ES-I3 (cell line): ENCODE results near the gene HLA-B.
"Not testable (repeated sequence)": the region's sequence is repeated elsewhere in the genome, so short reads cannot be mapped to it uniquely, and the experiment has no call there.

ENCODE experiments used
- H3K36me3 ChIP-seq: 2 replicates; pipeline ENCODE4 v1.6.1; 2013; ENCODE audit warnings: mild to moderate bottlenecking, low read length, control low read depth, moderate library complexity; ENCODE audit not compliant: insufficient read depth
- H3K4me1 ChIP-seq: 2 replicates; pipeline ENCODE4 v1.6.1; 2013; ENCODE audit warnings: mild to moderate bottlenecking, control low read depth, low read length; ENCODE audit not compliant: insufficient read depth
- H3K9ac ChIP-seq: 2 replicates; pipeline ENCODE4 v1.6.1; 2013; ENCODE audit warnings: low read depth, mild to moderate bottlenecking, low read length, moderate library complexity
- H3K9me3 ChIP-seq: 2 replicates; pipeline ENCODE4 v1.6.1; 2013; ENCODE audit warnings: mild to moderate bottlenecking, low read length, moderate library complexity; ENCODE audit not compliant: control insufficient read depth, insufficient read depth

The HLA-B gene

GRCh38 chr6:31356946-31357466 is at the start of gene HLA-B:
Gene HLA-B, minus strand, starts transcription at chr6:31357179. Its CDS starts 21 bp downstream, at chr6:31357158.
- H3K9me3 ChIP-seq: no peaks in the 10 kb centered on the region
- no peaks in the 10 kb centered on the region for H3K36me3 ChIP-seq
- peak within 1 kb of the TSS; percentile 74 for H3K9ac ChIP-seq
- H3K4me1 ChIP-seq: no peaks in the 10 kb centered on the region

- Histone ChIP-seq H3K9me3 (no peaks in the 10 kb centered on the region), H3K4me1 (peaks cover 11% of the 10 kb centered on the region), H3K9ac (no peak overlapping the region), H3K36me3 (no peaks in the 10 kb centered on the region)
These were observed 49.0 kb upstream of the HLA-B start for GRCh38 chr6:31405996-31406395.

GRCh38 chr6:31404061-31404364 is 47.0 kb upstream of the HLA-B start:
- Histone ChIP-seq H3K9ac (peak overlapping the region; percentile 81), H3K4me1 (peaks cover 11% of the 10 kb centered on the region)
- H3K36me3 ChIP-seq, H3K9me3 ChIP-seq: not testable (repeated sequence)

- peak within 1 kb of the TSS; percentile 81 for H3K9ac ChIP-seq
- H3K36me3 ChIP-seq: no peaks in the 10 kb centered on the region
- H3K4me1 ChIP-seq: peaks cover 11% of the 10 kb centered on the region
- no peaks in the 10 kb centered on the region for H3K9me3 ChIP-seq
These were observed 46.5 kb upstream of the HLA-B start, which contains the start of gene MICA for GRCh38 chr6:31403283-31404060. Gene MICA, plus strand, starts transcription at chr6:31403595. Its CDS starts 38 bp downstream, at chr6:31403633.

GRCh38 chr6:31402324-31403282 is 45.6 kb upstream of the HLA-B start:
- Histone ChIP-seq H3K4me1 (peaks cover 11% of the 10 kb centered on the region), H3K9ac (peak overlapping the region; percentile 81)

GRCh38 chr6:31401403-31401802 is 44.4 kb upstream of the HLA-B start:
- H3K36me3 ChIP-seq: no peaks in the 10 kb centered on the region
- H3K9ac ChIP-seq: peak overlapping the region; percentile 87; the same call in 1 of the 2 replicates
- peaks cover 11% of the 10 kb centered on the region for H3K4me1 ChIP-seq
- no peaks in the 10 kb centered on the region for H3K9me3 ChIP-seq

More at GRCh38 chr6:31402324-31403282, 45.6 kb upstream of the HLA-B start:
- Histone ChIP-seq H3K9me3 (no peaks in the 10 kb centered on the region), H3K36me3 (no peaks in the 10 kb centered on the region)

- Histone ChIP-seq H3K9ac (peak overlapping the region; percentile 87), H3K36me3 (no peaks in the 10 kb centered on the region), H3K4me1 (peaks cover 7% of the 10 kb centered on the region), H3K9me3 (no peaks in the 10 kb centered on the region)
These were observed 43.7 kb upstream of the HLA-B start for GRCh38 chr6:31400467-31401289.

- peaks cover 6% of the 10 kb centered on the region; the same call in 1 of the 2 replicates for H3K4me1 ChIP-seq
- H3K9me3 ChIP-seq: no peaks in the 10 kb centered on the region
- no peaks in the 10 kb centered on the region for H3K36me3 ChIP-seq
- peak overlapping the region; percentile 87 for H3K9ac ChIP-seq
These were observed 42.8 kb upstream of the HLA-B start for GRCh38 chr6:31399589-31400466.

- Histone ChIP-seq H3K9ac (no peak overlapping the region; the same call in 1 of the 2 replicates), H3K4me1 (peaks cover 6% of the 10 kb centered on the region; the same call in 1 of the 2 replicates), H3K36me3 (no peaks in the 10 kb centered on the region), H3K9me3 (no peaks in the 10 kb centered on the region)
These were observed 41.0 kb upstream of the HLA-B start for GRCh38 chr6:31397901-31398525.

- H3K4me1 ChIP-seq, H3K9me3 ChIP-seq, H3K36me3 ChIP-seq, H3K9ac ChIP-seq: not testable (repeated sequence)
These were observed 40.1 kb upstream of the HLA-B start for GRCh38 chr6:31397153-31397499.

- Histone ChIP-seq H3K9ac (no peak overlapping the region), H3K36me3 (no peaks in the 10 kb centered on the region), H3K9me3 (no peaks in the 10 kb centered on the region), H3K4me1 (peaks cover 2% of the 10 kb centered on the region; the same call in 1 of the 2 replicates)
These were observed 39.6 kb upstream of the HLA-B start for GRCh38 chr6:31396422-31397152.

GRCh38 chr6:31395832-31396231 is 38.9 kb upstream of the HLA-B start:
- Histone ChIP-seq H3K4me1 (no peaks in the 10 kb centered on the region), H3K9me3 (no peaks in the 10 kb centered on the region), H3K36me3 (no peaks in the 10 kb centered on the region), H3K9ac (no peak overlapping the region)
